Activated CD8-positive, alpha-beta memory T cell treated with anti-CD3 and anti-CD28 coated beads for 36 hours (primary cell): ENCODE data around the gene CRTAP. TPM values are rescaled to one million over a fixed set of nuclear protein-coding genes. Genes with fewer than 3 reads are reported as not detected.
"Not testable (repeated sequence)": the region's sequence is repeated elsewhere in the genome, so short reads cannot be mapped to it uniquely, and the experiment has no call there.

Experiments used
- CTCF ChIA-PET: fragments of 350-600 bp; sonication (Branson Sonifier 250); formaldehyde crosslinking; loops from one replicate; lab custom pipeline; 2021; ENCODE audit warnings: antibody characterized with exemption; lab: Charles Lee
- POLR2A ChIA-PET: fragments of 350-600 bp; sonication (Branson Sonifier 250); formaldehyde crosslinking; loops from one replicate; lab custom pipeline; 2021; ENCODE audit warnings: antibody characterized with exemption; lab: Charles Lee
- total RNA-seq, 2 experiments: library from RNA; stranded (reverse); gene quantifications; one replicate each; pipeline ENCODE4 v1.2.3, GENCODE V29; 2021

CRTAP gene
- total RNA-seq, 2 experiments from 2014 or later = 35.5 to 39.7 TPM

DNA sequence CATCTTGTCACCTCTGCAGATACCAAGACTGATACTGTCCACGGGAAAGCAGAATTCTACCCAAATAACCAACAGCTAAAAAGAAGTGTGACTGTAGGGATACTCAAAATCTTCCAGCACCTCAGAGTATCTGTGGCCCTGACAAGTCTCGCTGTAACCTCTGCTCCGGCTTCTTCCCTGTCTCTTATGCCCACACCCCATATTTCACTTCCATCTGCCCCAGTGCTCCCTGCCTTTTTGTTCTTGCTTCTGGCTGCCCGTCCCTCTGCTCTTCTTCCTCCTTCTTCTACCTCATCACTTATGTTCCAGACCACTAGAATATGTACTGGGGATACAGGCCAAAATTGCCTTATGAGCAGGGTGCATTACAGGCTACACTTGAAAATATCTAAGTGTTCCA lies 45.4 kb downstream of the CRTAP start:
- ChIA-PET POLR2A (no interaction called here), CTCF (no interaction called here)

GRCh38 chr3:33159981-33160380 lies 46.2 kb downstream of the CRTAP start:
- ChIA-PET CTCF (no interaction called here), POLR2A (no interaction called here)

- POLR2A ChIA-PET, CTCF ChIA-PET: not testable (repeated sequence)
Measured at GRCh38 chr3:33162621-33163020, 48.8 kb downstream of the CRTAP start.

DNA sequence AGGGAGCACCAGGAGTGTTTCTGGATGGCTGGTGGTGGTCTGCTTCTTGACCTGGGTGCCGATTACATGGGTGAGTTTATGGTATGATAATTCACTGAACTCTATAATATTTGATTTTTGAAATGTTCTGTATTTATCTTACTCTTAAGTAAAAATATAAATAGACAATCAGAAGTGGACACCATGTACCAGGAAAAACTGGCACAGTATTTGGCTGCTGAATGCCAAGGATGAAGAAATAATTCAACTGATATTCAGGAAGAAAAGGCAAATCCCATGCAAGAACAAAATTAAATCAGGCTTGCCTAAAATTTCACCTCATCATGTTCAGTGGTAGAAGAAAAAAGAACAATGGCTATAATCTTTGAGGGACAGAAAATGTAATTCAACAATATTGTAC lies 51.6 kb downstream of the CRTAP start:
- CTCF ChIA-PET = no interaction called here
- POLR2A ChIA-PET = no interaction called here

GRCh38 chr3:33166095-33166494 lies 52.3 kb downstream of the CRTAP start:
- ChIA-PET POLR2A (no interaction called here), CTCF (no interaction called here)

- POLR2A ChIA-PET = no interaction called here
- CTCF ChIA-PET = interaction anchor here (0.6 to 1.0 kb wide), 3 partner anchors 11 to 513 kb away, joined by 3 to 5 read pairs (median 3); no protein-coding TSS in a partner anchor
Measured at GRCh38 chr3:33167284-33167683, 53.5 kb downstream of the CRTAP start.

- POLR2A ChIA-PET = no interaction called here
- CTCF ChIA-PET = interaction anchor here (0.6 to 1.0 kb wide), 3 partner anchors 11 to 513 kb away, joined by 3 to 5 read pairs (median 3); no protein-coding TSS in a partner anchor
Measured at GRCh38 chr3:33167716-33168336, 54.0 kb downstream of the CRTAP start.

- ChIA-PET POLR2A (no interaction called here), CTCF (no interaction called here)
Measured at GRCh38 chr3:33170531-33170930, 56.7 kb downstream of the CRTAP start.

DNA sequence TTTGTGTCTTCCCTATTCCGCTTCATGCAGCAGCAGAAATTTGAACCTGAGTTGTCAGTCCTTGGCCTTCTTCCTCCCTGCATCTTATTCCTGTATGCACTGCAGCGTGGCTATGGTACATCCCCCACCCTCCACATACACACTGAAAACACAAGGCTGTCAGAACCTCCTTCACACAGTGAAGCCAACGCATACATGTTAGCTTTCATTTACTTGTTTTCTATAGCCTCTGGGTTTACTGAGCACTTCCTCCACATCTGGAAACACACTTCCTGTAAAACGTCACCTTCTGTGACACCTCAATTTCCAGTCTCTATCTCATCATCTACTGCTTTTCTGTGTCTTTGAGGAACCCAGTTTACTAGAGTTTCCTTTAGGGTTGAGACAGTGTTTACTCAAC lies 57.8 kb downstream of the CRTAP start:
- POLR2A ChIA-PET = interaction anchor here (0.6 kb wide), 1 partner anchor 31 kb away, joined by 3 read pairs; no protein-coding TSS in a partner anchor
- CTCF ChIA-PET = no interaction called here

- CTCF ChIA-PET = no interaction called here
Measured at GRCh38 chr3:33173103-33173502, 59.3 kb downstream of the CRTAP start.

DNA sequence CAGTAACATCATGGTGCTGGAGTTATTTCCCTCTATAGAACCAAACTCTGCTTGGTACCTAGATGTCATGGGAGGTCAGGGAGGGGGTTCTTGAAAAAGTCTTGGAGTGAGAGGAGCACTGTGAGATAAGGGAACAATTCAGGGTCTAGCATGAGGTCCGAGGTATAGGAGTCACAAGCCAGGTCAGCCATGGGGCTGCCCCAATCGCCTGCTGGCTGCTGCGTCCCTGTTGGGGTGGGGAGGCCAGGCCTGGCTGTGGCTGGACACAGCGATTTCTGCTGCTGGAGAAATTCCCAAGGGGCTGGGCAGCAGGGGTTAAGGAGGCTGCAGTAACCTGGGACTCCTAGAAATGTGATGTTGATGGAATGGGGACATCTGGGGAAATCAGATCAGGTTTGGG lies 59.9 kb downstream of the CRTAP start:
- POLR2A ChIA-PET = no interaction called here
- CTCF ChIA-PET = no interaction called here

More at GRCh38 chr3:33173103-33173502, 59.3 kb downstream of the CRTAP start:
- POLR2A ChIA-PET = no interaction called here

DNA sequence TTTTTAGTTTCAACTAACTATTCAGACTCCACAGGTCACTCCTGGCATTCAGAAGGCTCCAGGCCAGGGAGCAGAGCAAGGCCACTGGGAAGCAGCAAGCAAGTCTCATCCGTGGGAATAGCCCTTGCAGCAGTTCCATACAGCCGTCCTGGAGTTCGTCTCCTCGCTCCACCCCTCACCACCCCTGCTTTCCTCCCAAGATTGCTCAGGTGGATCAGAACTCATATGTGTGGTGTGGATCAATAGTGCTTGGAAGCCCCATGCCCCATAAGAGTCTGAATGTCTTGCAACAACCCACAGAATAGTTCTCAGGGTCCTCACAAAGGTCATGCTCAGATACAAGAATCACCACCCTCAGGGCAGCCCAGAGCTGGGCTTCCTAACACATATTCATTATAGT lies 60.3 kb downstream of the CRTAP start:
- ChIA-PET POLR2A (no interaction called here), CTCF (no interaction called here)

- ChIA-PET CTCF (no interaction called here), POLR2A (no interaction called here)
Measured at GRCh38 chr3:33174711-33175414, 61.0 kb downstream of the CRTAP start.

- POLR2A ChIA-PET = no interaction called here
- CTCF ChIA-PET = interaction anchor here (2.0 kb wide), 1 partner anchor 12 kb away, joined by 5 read pairs; no protein-coding TSS in a partner anchor
Measured at GRCh38 chr3:33179132-33179531, 65.3 kb downstream of the CRTAP start.

DNA sequence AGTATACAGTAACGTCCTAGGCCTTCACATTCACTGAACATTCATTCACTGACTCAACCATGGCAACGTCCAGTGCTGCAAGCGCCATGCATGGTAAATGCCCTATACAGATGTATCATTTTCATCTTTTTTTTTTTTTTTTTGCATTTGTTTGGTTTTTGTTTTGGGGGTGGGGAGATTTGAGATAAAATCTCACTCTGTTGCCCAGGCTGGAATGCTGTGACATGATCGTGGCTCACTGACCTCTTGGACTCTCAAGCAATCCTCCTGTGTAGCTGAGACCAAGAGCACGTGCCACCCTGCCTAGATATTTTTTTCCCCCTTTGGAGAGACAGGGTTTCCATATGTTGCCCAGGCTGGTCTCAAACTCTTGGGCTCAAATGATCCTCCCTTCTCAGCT lies 67.4 kb downstream of the CRTAP start:
- CTCF ChIA-PET = interaction anchor here (1.0 kb wide), 1 partner anchor 16 kb away, joined by 3 read pairs; no protein-coding TSS in a partner anchor
- POLR2A ChIA-PET = no interaction called here

- POLR2A ChIA-PET, CTCF ChIA-PET: not testable (repeated sequence)
Measured at GRCh38 chr3:33181641-33182040, 67.8 kb downstream of the CRTAP start.

DNA sequence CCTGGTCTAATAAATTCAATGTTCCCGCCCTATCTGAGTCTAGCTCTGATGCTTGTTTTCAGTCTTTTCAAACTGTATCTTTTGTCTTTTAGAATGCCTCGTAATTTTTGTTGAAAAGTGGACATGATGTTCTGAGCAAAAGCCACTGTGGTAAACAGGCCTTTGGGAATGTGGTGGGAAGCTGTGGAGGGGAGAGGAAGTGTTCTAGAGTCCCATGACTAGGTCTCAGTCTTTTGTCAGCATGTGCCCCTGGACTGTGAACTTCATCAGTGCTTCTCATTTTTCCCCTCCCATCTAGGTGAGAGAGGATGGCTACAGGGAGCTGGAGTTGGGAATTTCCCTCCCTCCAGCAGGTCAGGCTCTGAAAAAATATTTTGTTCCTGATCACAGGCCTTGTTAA lies 71.0 kb downstream of the CRTAP start:
- CTCF ChIA-PET = no interaction called here
- POLR2A ChIA-PET = no interaction called here

DNA sequence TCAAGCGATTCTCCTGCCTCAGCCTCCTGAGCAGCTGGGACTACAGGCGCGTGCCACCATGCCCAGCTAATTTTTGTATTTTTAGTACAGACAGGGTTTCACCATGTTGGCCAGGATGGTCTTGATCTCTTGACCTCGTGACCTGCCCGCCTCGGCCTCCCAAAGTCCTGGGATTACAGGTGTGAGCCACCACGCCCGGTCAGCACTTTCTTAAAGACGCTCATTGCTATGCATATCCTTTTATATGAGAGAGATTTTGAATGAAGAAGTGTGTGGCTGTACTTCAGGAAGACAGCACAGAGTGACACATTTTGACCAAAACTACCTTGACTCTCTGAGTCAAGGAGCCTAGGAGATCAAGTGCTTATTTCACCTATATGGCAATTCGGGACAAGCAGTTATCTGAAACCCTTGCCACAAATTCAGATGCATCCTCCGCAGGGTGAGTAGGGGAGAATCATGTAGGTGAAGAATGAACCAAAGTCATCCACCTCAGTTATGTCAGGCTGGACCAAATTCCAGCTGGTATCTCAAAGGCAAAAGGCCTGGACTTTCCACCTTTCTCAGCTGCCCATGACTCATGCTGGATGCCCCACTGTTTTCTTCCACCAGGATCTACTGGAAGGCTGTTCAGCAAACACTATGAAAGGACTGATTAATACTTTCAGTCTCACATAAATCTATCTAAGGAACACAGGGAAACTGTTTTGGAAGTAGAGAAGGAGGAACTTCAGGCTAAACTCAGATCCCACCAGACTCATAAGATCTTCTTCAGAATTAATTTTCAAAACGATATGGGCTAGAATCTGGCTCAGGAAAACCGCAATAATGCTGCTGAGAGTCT lies 72.9 kb downstream of the CRTAP start:
- POLR2A ChIA-PET = no interaction called here
- CTCF ChIA-PET = no interaction called here

DNA sequence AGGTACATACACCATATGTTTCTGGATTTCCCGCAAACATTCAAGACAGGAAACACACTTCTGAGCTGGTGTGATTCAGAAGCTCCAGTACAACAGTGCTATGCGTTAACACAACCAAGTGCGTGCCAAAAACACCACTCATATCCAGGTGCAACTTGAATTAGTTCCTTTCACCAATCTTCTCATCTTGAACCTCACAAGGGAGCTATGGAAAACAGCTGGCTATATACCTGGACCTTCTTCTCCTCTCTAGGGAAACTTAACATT lies 73.5 kb downstream of the CRTAP start:
- POLR2A ChIA-PET = no interaction called here
- CTCF ChIA-PET = no interaction called here

DNA sequence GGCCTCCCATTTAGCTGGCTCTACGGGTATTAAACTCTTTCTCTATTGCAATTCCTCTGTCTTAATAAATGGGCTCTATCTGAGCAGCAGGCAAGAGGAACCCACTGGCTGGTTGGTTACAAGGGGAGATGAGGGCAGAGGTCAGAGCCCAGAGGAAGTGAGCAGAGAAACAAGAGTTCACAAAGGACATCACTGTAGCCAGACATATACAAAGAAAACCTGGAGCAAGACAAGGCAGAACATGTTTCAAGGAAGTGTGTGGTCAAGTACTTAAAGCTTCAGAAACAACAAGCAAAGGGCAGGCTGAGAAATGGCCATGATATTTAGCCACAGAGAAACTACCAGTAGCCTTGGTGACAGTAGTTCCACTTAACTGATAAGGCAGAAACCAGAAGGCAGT lies 80.5 kb downstream of the CRTAP start:
- ChIA-PET POLR2A (no interaction called here), CTCF (no interaction called here)
